Endometrial microvascular endothelial cells (primary cell): Measurements from ENCODE around the gene TEX36. TPM values are rescaled to one million over a fixed set of nuclear protein-coding genes. Genes with fewer than 3 reads are reported as not detected.
"Not testable (repeated sequence)": the region's sequence is repeated elsewhere in the genome, so short reads cannot be mapped to it uniquely, and the experiment has no call there.

Experiments used
- in situ Hi-C: cut with HindIII; loops from 2 replicates; pipeline ENCODE4 v1.10.0; 2017; ENCODE audit warnings: low sequenced_read_pairs, low pct_unique_long_range_greater_than_20kb; ENCODE audit errors: inconsistent ontology term
- total RNA-seq: library from RNA; depleted of rRNA; stranded (reverse); fragments of >200 nt; gene quantifications from one replicate; pipeline ENCODE4 v1.2.3, GENCODE V29; 2015; ENCODE audit errors: inconsistent ontology term

Gene TEX36
- total RNA-seq, 1 donor from 2014 or later, result not detected

GRCh38 chr10:125693524-125693847 lies 10.5 kb upstream of the TEX36 start:
- in situ Hi-C loops, result no loop called here

GRCh38 chr10:125692601-125693523 lies 9.9 kb upstream of the TEX36 start:
- in situ Hi-C loops, result no loop called here

GRCh38 chr10:125692196-125692595 lies 9.2 kb upstream of the TEX36 start:
- in situ Hi-C loops, result no loop called here

GRCh38 chr10:125691160-125691981 lies 8.4 kb upstream of the TEX36 start:
- in situ Hi-C loops, result no loop called here

- in situ Hi-C loops, result no loop called here
Observed at GRCh38 chr10:125689955-125690569, 7.1 kb upstream of the TEX36 start.

- in situ Hi-C loops, result no loop called here
Observed at GRCh38 chr10:125687507-125688185, 4.7 kb upstream of the TEX36 start.

GRCh38 chr10:125684581-125684980 lies 1.6 kb upstream of the TEX36 start:
- in situ Hi-C loops, result no loop called here

GRCh38 chr10:125683821-125684220 lies 858 bp upstream of the TEX36 start:
- in situ Hi-C loops, result no loop called here

GRCh38 chr10:125679436-125679835 lies 3.5 kb downstream of the TEX36 start:
- in situ Hi-C loops, result no loop called here

- in situ Hi-C loops, result no loop called here
Observed at GRCh38 chr10:125672884-125673283, 10.1 kb downstream of the TEX36 start.

GRCh38 chr10:125662584-125662983 lies 20.4 kb downstream of the TEX36 start:
- in situ Hi-C loops, result no loop called here

- in situ Hi-C loops, result no loop called here
Observed at GRCh38 chr10:125661941-125662515, 20.9 kb downstream of the TEX36 start.

- in situ Hi-C loops, result no loop called here
Observed at GRCh38 chr10:125661431-125661940, 21.5 kb downstream of the TEX36 start.

- in situ Hi-C loops, result no loop called here
Observed at GRCh38 chr10:125659071-125659470, 23.9 kb downstream of the TEX36 start.

- in situ Hi-C loops, result no loop called here
Observed at GRCh38 chr10:125656523-125656922, 26.4 kb downstream of the TEX36 start.

- in situ Hi-C loops, result not testable (repeated sequence)
Observed at GRCh38 chr10:125653113-125653512, 29.9 kb downstream of the TEX36 start.

GRCh38 chr10:125646311-125646710 lies 36.7 kb downstream of the TEX36 start:
- in situ Hi-C loops, result no loop called here

GRCh38 chr10:125641398-125641797 lies 41.6 kb downstream of the TEX36 start:
- in situ Hi-C loops, result no loop called here

GRCh38 chr10:125640653-125641052 lies 42.3 kb downstream of the TEX36 start:
- in situ Hi-C loops, result no loop called here
